Esophagus squamous epithelium (tissue), 4 donors: ENCODE measurements around the gene SH3PXD2B.

Experiments
- POLR2A ChIP-seq, 4 donors: fragments of 450-650 bp; IDR thresholded peaks; one replicate each; pipeline ENCODE4 v1.6.1; 2017; ENCODE audit warnings: antibody characterized with exemption in 4 of 4, mild to moderate bottlenecking in 4 of 4, moderate library complexity in 3 of 4
- TF ChIP-seq, protein P1 (sequence below), 6 experiments: fragments of 450-650 bp in 4 of 6; fragments of 200-600 bp in 2 of 6; sonication (generic) in 2 of 6; IDR thresholded peaks; one replicate each; pipeline ENCODE4 v1.5.1; 2016 to 2019; ENCODE audit warnings: antibody characterized with exemption in 6 of 6, mild to moderate bottlenecking in 4 of 6, moderate library complexity in 4 of 6

DNA sequence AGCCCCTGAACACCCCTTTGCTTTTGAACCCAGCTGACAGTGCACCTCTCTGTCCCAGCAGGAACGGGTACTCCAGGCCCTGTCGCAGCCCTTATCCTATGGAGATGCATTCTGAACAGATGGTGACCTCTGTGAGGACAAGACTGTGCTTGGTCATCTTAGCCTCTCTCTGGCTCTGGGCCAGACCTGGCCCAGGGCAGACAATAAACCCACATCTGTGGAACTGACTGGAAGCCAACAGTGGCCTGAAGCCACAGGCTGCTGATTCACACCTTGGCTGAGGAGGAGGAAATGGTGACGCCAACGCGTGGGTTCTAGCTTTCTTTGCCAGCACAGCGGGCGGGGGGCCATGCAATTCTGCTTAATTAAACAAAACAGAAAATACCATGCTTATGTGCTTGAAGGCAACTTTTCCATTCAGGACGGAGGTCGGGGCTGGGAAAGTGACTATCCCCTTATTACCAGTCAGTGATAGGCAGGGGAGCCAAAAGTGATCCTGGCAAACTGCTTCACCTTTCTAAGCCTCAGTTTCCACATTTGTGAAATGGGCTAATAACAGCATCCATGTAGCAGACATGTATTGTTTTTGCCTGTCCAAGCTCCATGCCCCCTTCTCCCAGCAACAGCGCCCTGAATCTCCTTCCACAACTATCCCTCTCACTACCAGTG, 10.8 kb downstream of the SH3PXD2B start:
- TF ChIP-seq, protein P1, sequence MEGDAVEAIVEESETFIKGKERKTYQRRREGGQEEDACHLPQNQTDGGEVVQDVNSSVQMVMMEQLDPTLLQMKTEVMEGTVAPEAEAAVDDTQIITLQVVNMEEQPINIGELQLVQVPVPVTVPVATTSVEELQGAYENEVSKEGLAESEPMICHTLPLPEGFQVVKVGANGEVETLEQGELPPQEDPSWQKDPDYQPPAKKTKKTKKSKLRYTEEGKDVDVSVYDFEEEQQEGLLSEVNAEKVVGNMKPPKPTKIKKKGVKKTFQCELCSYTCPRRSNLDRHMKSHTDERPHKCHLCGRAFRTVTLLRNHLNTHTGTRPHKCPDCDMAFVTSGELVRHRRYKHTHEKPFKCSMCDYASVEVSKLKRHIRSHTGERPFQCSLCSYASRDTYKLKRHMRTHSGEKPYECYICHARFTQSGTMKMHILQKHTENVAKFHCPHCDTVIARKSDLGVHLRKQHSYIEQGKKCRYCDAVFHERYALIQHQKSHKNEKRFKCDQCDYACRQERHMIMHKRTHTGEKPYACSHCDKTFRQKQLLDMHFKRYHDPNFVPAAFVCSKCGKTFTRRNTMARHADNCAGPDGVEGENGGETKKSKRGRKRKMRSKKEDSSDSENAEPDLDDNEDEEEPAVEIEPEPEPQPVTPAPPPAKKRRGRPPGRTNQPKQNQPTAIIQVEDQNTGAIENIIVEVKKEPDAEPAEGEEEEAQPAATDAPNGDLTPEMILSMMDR (IDR thresholded peaks at IDR 0.05), result no peak
- TF ChIP-seq POLR2A (IDR thresholded peaks at IDR 0.05), result no peak
